Uterus (tissue), 2 donors: Measurements from ENCODE around the gene KRT6C.

Experiments used
- POLR2A ChIP-seq, 2 donors: fragments of 450-650 bp; IDR thresholded peaks; one replicate each; pipeline ENCODE4 v1.6.1; 2016; ENCODE audit warnings: antibody characterized with exemption in 2 of 2, mild to moderate bottlenecking in 1 of 2, moderate library complexity in 1 of 2
- TF ChIP-seq, protein P1 (sequence below), 4 experiments: fragments of 200-600 bp in 2 of 4; fragments of 450-650 bp in 2 of 4; sonication (generic) in 2 of 4; IDR thresholded peaks; one replicate each; pipeline ENCODE4 v1.5.1; 2016 to 2019; ENCODE audit warnings: antibody characterized with exemption in 4 of 4, mild to moderate bottlenecking in 2 of 4, moderate library complexity in 1 of 4

DNA sequence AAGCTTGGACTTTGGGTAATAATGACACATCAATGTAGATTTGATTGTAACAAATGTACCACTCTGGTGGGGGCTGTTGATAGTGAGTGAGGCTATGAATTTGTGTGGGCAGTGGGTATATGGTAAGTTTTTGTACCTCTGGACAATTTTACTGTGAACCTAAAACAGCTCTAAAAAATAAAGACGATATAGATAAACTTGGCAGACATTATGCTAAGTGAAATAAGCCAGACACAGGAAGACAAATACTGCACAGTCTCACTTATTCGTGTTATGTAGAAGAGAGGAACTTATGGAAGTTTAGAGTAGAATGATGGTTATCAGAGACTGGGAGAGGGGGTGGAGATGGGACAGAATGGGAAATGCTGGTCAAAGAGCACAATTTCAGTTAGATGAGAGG, 8.7 kb downstream of the KRT6C start:
- TF ChIP-seq, protein P1, sequence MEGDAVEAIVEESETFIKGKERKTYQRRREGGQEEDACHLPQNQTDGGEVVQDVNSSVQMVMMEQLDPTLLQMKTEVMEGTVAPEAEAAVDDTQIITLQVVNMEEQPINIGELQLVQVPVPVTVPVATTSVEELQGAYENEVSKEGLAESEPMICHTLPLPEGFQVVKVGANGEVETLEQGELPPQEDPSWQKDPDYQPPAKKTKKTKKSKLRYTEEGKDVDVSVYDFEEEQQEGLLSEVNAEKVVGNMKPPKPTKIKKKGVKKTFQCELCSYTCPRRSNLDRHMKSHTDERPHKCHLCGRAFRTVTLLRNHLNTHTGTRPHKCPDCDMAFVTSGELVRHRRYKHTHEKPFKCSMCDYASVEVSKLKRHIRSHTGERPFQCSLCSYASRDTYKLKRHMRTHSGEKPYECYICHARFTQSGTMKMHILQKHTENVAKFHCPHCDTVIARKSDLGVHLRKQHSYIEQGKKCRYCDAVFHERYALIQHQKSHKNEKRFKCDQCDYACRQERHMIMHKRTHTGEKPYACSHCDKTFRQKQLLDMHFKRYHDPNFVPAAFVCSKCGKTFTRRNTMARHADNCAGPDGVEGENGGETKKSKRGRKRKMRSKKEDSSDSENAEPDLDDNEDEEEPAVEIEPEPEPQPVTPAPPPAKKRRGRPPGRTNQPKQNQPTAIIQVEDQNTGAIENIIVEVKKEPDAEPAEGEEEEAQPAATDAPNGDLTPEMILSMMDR (IDR thresholded peaks at IDR 0.05) = no peak
- no peak for TF ChIP-seq POLR2A (IDR thresholded peaks at IDR 0.05)
